ENCODE measurements around the gene UBE2N. TPM values are rescaled to one million over a fixed set of nuclear protein-coding genes. Genes with fewer than 3 reads are reported as not detected.

Gene UBE2N
- total RNA-seq, 4 donors from 2014 or later, result 26.5 to 46.8 (median 30.5) TPM

DNA sequence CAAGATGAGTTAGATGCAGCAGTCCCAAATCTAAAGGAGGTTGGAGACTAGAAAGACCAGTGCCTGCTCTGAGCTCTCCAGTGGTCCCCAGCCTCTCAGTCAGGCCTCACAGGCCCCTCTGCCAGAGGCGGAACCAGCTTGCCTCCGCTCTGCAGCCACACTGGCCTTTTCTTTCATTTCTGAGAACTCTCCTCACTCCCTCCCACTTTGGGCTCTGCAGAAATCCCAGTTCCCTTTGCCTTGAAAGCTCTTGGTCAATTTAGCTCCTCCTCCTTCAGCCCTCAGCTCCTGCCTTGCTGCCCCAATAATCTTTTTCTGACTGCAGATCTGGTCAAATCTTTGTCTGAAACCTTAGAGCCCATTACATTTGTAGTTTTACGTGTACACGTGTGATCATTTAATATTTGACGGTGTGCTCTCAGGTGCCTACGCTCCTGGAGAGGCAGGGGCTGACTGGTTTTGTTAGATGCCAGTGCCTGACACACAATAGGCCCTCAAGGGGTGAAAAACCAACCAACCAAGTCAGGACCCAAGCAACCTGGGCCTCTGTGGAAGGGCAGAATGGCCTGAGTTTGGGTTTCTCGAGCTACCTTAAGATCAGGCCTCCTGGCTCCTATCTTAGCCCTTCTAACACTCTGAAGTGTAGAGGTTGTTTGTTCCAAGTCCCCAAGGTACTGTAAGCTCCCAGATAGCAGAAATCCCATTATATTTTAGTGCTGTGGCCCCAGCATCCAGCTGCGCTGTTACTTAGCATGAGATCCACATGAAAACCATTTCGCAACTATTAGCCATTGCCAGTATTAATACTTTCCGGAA is 65.1 kb downstream of the UBE2N start:
- ATAC-seq, result peak in 1 of 2 donors; percentile 8
- in situ Hi-C loops (cut with MboI; ENCODE audit: low sequenced_read_pairs in 4 of 4), result no loop called here

DNA sequence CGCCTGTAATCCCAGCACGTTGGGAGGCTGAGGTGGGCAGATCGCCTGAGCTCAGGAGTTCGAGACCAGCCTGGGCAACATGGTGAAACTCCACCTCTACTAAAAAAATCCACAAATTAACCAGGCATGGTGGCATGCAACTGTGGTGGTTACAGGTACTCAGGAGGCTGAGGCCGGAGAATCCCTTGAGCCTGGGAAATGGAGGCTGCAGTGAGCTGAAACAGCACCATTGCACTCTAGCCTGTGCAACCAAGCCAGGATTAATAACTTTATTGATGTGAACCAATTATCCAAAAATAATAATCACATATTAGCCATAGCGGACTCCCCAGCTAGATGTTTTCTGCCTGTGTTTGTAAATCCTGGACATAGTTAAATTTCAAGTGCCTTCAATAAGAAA is 65.8 kb downstream of the UBE2N start:
- TF ChIP-seq, protein P1, sequence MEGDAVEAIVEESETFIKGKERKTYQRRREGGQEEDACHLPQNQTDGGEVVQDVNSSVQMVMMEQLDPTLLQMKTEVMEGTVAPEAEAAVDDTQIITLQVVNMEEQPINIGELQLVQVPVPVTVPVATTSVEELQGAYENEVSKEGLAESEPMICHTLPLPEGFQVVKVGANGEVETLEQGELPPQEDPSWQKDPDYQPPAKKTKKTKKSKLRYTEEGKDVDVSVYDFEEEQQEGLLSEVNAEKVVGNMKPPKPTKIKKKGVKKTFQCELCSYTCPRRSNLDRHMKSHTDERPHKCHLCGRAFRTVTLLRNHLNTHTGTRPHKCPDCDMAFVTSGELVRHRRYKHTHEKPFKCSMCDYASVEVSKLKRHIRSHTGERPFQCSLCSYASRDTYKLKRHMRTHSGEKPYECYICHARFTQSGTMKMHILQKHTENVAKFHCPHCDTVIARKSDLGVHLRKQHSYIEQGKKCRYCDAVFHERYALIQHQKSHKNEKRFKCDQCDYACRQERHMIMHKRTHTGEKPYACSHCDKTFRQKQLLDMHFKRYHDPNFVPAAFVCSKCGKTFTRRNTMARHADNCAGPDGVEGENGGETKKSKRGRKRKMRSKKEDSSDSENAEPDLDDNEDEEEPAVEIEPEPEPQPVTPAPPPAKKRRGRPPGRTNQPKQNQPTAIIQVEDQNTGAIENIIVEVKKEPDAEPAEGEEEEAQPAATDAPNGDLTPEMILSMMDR (IDR thresholded peaks at IDR 0.05 in 4 of 5, conservative IDR thresholded peaks at IDR 0.05 in 1 of 5), result no peak
- no peak for TF ChIP-seq POLR2A (IDR thresholded peaks at IDR 0.05)
- in situ Hi-C loops (cut with MboI; ENCODE audit: low sequenced_read_pairs in 4 of 4) (no loop called here), intact Hi-C loops (cut with DNase I; ENCODE audit: low total_unique reads) (loop anchor here (5.0 kb wide), 3 partner anchors 36 to 249 kb away; no protein-coding TSS in a partner anchor)
- no peaks in the 10 kb centered on the region for H3K36me3 ChIP-seq
- no peak for ATAC-seq
- peak overlapping the region in 2 of 4 donors; percentile 93 to 97 for H3K4me3 ChIP-seq
- no peaks in the 10 kb centered on the region for H3K27me3 ChIP-seq
- H3K27ac ChIP-seq, result peak overlapping the region; percentile 97 to 99 (median 98)
- DNase-seq, result no peak
- H3K4me1 ChIP-seq, result peaks cover 24 to 38% of the 10 kb centered on the region in 2 donors
- H3K9me3 ChIP-seq, result no peaks in the 10 kb centered on the region

More for the DNA sequence above, 65.1 kb downstream of the UBE2N start:
- intact Hi-C loops (cut with DNase I; ENCODE audit: low total_unique reads), result loop anchor here (5.0 kb wide), 3 partner anchors 36 to 249 kb away; no protein-coding TSS in a partner anchor
- DNase-seq, result peak; percentile 6 to 26
- peak overlapping the region; percentile 55 to 98 (median 95) for H3K4me3 ChIP-seq
- H3K4me1 ChIP-seq, result peaks cover 31 to 44% of the 10 kb centered on the region in 2 donors
- no peaks in the 10 kb centered on the region for H3K9me3 ChIP-seq
- H3K27ac ChIP-seq, result peak overlapping the region; percentile 97 to 99 (median 98)
- no peaks in the 10 kb centered on the region for H3K27me3 ChIP-seq
- TF ChIP-seq, protein P1 (IDR thresholded peaks at IDR 0.05 in 4 of 5, conservative IDR thresholded peaks at IDR 0.05 in 1 of 5), result no peak
- TF ChIP-seq POLR2A (IDR thresholded peaks at IDR 0.05), result peak in 1 of 2 donors; percentile 9
- H3K36me3 ChIP-seq, result no peaks in the 10 kb centered on the region

DNA sequence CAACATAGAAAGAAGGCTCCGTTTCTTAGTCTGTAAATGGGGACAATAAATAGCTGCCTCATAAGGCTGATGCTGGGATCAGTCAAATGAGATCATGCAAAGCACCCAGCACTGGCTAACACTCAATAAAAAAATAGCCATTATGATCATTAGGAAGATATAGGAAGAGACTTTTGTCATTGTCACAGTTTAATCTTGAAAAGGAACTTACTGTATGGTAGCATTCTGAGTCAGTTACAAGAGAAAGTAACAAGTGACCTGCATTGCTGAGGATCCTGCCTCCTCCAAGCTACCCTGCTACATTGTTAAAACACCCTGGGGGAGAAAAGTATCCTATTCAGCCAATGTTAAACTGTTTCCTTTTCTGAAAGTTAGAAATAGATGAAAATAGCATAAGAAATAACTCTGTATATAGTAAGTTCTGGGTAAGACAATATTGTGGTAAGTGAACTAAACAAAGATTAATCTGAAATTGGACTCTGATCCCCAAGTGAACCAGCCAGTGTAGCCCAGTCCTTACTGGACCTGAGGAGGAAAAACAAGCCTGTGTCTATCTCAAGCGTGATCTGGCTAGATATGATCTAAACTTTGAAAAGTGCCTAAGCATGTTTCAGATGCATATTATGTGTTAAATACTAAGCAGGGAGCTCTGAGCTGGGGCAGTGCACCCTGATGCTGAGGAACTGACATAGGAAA is 67.6 kb downstream of the UBE2N start:
- ATAC-seq, result no peak
- intact Hi-C loops (cut with DNase I; ENCODE audit: low total_unique reads) (no loop called here), in situ Hi-C loops (cut with MboI; ENCODE audit: low sequenced_read_pairs in 4 of 4) (no loop called here)
- H3K4me3 ChIP-seq, result no peak overlapping the region
- no peaks in the 10 kb centered on the region for H3K9me3 ChIP-seq
- H3K4me1 ChIP-seq, result peaks cover 22 to 25% of the 10 kb centered on the region in 2 donors
- no peak for TF ChIP-seq POLR2A (IDR thresholded peaks at IDR 0.05)
- TF ChIP-seq, protein P1 (IDR thresholded peaks at IDR 0.05 in 4 of 5, conservative IDR thresholded peaks at IDR 0.05 in 1 of 5), result no peak
- no peaks in the 10 kb centered on the region for H3K36me3 ChIP-seq
- H3K27ac ChIP-seq, result peak overlapping the region in 3 of 4 donors; percentile 20 to 99 (median 98)
- no peaks in the 10 kb centered on the region for H3K27me3 ChIP-seq
- DNase-seq, result no peak

DNA sequence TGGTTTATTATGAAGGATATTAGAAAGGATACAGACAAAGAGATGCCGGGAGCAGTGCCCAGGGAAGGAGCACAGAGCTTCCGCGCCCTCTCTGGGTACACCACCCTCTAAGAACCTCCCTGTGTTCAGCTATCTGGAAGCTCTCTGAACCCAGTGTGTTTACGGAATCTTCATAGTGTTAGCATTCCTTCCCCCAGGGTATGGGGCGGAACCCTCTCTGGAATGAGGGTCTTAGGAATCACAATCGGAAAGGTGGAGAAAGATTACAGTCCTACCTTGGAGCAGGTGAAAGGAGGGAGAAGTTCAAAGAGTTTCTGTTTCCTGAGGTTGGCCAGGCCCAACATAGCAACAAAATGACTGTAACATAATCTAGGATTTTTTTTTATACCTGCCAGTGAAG is 70.8 kb downstream of the UBE2N start:
- no peak for DNase-seq

More for the DNA sequence above, 70.8 kb downstream of the UBE2N start:
- H3K36me3 ChIP-seq, result no peaks in the 10 kb centered on the region
- no peaks in the 10 kb centered on the region for H3K27me3 ChIP-seq
- intact Hi-C loops (cut with DNase I; ENCODE audit: low total_unique reads), result no loop called here
- no peaks in the 10 kb centered on the region for H3K9me3 ChIP-seq
- no peak overlapping the region for H3K4me3 ChIP-seq
- in situ Hi-C loops (cut with MboI; ENCODE audit: low sequenced_read_pairs in 4 of 4), result no loop called here
- peaks cover 13 to 26% of the 10 kb centered on the region in 2 donors for H3K4me1 ChIP-seq
- no peak for ATAC-seq
- H3K27ac ChIP-seq, result no peak overlapping the region
- no peak for TF ChIP-seq POLR2A (IDR thresholded peaks at IDR 0.05)
- TF ChIP-seq, protein P1 (IDR thresholded peaks at IDR 0.05 in 4 of 5, conservative IDR thresholded peaks at IDR 0.05 in 1 of 5), result no peak

Measured in gastrocnemius medialis (tissue), 4 donors.